GM12864 (cell line): ENCODE measurements around the gene MIOX.

Experiments used
- DNase-seq: peaks from one replicate; pipeline ENCODE4 v3.0.0-alpha.2; 2011; ENCODE audit warnings: low read depth
- H3K4me3 ChIP-seq: 2 replicates; pipeline ENCODE4 v1.5.1; 2011; ENCODE audit warnings: mild to moderate bottlenecking, low read depth, low read length, control low read depth
- TF ChIP-seq, protein P1 (sequence below): IDR thresholded peaks from 2 replicates; pipeline ENCODE4 v1.5.1; 2011; ENCODE audit warnings: low read depth, mild to moderate bottlenecking, moderate library complexity, low read length, control low read depth, inconsistent platforms; ENCODE audit errors: missing control alignments

Gene MIOX

DNA sequence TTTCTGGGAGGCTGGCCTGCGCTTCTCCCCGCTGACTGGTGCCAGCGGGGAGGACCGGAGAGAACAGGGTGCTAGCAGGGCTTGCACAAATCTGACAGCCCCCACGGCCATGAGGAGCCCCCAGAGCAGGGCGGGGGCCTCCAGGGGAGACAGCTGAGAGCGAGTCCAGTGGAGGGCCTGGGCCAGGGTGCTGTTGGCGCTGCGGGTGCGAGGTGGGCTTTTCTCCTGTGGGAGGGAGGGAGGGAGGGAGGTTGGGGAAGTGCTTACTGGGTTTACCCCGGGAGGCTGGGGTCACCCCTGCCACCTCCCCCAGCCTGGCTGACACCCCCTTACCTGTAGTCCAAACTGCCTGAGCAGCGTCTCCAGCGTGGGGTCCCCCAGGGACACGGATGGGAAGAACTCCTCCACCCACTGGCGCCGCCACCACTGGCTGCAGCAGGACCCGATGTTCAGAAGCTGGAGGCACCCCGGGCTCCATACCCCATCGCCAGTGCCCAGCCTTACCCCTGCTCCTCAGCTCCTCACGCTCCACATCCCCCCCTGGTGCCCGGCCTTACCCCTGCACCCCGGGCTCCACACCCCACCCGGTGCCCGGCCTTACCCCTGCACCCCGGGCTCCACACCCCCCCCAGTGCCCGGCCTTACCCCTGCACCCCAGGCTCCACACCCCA, 17.0 kb downstream of the MIOX start:
- no peak for DNase-seq
- TF ChIP-seq, protein P1, sequence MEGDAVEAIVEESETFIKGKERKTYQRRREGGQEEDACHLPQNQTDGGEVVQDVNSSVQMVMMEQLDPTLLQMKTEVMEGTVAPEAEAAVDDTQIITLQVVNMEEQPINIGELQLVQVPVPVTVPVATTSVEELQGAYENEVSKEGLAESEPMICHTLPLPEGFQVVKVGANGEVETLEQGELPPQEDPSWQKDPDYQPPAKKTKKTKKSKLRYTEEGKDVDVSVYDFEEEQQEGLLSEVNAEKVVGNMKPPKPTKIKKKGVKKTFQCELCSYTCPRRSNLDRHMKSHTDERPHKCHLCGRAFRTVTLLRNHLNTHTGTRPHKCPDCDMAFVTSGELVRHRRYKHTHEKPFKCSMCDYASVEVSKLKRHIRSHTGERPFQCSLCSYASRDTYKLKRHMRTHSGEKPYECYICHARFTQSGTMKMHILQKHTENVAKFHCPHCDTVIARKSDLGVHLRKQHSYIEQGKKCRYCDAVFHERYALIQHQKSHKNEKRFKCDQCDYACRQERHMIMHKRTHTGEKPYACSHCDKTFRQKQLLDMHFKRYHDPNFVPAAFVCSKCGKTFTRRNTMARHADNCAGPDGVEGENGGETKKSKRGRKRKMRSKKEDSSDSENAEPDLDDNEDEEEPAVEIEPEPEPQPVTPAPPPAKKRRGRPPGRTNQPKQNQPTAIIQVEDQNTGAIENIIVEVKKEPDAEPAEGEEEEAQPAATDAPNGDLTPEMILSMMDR: peak; percentile 13
- H3K4me3 ChIP-seq: no peak overlapping the region

DNA sequence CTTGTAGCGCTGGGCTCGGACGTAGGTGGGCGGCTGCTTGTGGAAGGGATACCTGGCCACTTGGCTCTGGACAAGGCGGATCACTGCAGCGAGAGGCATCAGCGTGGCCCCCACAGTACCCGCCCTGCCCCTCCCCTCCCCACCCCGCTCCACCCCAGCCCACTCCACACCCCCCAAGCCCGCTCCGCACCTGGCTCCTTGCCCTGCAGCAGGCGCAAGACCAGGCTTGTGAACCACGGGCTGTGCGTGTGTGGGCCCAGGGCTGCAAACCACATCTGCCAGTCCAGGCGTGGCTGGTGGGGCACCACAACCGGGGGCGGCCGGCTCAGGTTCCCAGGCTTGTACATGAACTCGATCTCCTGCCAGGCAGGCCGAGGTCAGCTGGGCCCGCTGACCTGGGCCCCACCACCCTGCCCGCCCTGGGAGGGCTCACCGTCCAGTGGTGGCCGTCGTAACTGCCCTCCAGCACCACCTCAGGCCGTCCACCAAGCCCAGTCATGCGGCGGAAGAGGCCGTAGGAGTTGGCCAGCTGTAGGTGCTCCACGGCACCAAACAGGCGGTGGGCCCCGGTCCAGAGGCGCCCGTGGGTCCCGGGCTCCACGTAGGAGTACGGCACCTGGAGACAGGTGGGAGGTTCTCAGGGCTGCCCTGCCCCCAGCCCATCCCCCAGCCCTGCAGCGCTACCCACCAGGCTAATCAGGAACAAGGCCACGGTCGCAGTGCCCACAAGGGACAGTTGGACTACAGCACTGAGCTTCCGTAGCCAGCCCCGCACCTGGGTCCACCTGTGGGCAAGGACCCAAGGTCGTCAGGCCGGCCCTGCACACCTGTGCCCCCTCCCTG, 17.9 kb downstream of the MIOX start:
- H3K4me3 ChIP-seq: no peak overlapping the region
- TF ChIP-seq, protein P1: no peak
- no peak for DNase-seq

DNA sequence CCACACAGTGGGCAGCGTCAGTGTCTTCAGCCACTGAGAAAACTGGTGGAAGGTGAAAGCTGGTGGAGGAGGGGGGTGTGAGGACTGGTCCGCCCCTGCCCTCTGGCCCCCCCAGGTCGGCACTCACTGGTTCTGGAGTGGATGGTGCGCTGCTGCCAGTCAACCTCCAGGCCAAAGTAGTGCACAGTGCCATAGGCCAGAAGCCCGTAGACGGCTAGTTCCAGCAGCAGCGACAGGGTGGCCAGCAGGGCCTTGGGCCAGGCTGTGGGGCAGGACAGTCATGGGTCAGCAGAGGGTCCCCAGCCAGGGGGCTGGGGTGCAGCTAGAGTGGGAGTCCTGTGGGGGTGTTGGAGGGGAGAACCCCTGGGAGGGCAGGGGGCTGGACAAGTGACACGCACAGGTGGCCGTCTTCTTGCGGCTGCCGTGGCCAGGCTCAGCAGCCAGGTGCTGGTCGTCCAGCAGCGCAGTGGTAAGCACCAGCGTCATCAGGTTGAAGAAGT, 18.7 kb downstream of the MIOX start:
- DNase-seq: no peak
- no peak overlapping the region for H3K4me3 ChIP-seq
- TF ChIP-seq, protein P1: no peak

DNA sequence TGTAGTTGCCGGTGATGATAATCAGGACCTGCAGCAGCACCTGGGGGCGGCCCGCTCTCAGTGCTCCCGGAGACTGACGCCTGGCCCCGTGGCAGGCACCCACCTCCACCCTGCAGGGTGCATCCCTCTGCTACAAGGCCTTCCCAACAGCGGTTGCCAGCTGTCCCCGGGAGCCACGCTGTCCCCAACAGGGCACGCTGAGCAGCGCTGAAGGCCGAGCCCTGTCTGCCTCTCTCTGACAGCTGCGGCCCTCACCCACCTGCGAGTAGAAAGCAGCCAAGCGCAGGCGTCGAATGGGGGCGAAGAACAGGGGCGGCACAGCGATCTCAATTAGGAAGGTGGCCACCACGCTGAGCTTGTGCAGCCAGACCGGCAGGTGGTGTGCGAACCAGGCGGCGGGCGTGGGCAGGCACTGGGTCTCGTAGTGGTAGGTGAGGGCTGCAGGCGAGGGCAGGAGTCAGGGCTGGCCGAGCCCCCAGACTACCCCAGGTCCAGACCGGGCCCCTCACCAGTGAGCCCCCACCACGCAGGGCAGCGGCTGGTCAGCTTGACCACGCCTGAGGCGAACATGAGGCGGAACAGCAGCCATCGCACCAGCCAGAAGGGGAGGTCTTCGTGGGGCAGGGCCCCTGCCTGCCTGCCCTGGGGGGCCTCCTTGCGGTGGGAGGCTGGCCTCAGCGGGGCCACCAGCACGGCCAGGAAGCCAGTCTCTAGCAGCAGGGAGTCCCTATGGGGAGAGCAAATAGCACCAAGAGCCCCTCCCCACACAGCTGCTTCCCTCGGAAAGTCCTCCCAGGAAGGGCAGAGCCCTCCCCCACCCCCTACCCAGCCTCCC, 19.3 kb downstream of the MIOX start:
- H3K4me3 ChIP-seq: peak overlapping the region; percentile 83
- TF ChIP-seq, protein P1: no peak
- no peak for DNase-seq

DNA sequence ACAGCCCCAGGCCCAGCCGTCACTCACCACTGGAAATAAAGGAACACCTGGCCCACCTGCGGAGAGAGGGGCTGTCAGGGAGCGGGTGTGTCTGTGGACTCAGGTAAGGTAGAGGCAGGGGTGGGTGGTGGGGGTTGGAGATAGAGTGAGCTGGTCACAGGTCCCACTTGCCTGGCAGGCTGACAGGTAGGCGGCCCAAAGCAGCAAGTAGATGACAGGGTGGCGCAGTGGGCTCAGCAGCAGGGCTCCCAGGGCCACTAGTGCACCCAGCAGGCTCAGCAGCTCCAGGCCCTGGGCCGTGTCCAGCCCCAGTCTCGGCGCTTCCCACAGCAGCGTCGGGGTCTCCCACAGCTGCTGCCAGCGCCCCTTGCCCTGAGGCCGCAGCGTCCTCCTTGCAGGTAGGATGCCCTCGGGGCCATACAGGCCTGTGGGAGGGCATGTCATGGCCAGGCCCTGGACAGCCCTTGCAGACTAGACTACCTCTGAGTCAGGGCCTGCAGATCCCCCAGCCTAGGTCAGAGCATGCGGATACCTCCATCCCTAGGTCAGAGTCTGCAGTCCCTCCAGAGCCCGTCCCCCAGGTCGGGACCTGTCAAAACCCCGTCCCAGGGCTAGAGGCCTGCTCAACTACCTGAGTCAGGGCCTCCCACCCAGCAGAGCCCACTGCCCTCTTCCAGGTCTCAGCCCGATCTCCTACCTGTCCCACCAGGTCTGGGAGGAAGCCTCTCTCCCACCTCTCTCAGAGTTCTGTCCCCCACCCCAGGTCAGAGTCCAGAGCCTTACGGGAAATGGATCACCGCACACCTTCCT, 20.2 kb downstream of the MIOX start:
- H3K4me3 ChIP-seq: peak overlapping the region; percentile 83
- TF ChIP-seq, protein P1: no peak
- DNase-seq: no peak

DNA sequence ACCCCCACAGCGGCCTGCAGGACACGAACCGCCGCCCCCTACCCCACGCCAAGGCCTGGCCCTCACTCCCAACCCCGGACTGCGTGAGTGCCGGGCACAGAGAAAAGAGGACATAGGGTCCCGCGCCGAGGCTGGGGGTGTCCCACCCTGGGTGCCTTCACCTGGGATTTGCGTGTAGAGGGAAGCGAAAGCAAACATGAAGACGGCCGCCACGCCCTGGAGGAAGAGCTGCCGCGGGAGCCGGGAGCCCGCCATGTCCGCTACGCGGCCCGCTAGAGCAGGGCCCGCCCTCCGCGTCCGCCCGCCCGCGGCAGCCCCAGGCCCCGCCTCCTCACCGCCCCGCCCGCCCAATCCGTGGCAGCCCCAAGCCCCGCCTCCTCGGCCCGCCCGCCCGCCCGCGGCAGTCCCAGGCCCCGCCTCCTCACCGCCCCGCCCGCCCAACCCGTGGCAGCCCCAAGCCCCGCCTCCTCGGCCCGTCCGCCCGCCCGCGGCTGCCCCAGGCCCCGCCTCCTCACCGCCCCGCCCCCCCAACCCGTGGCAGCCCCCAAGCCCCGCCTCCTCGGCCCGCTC, 20.8 kb downstream of the MIOX start, which contains the start of gene LMF2:
LMF2 (minus strand) TSS at position 282 of the 570 bp plus-strand sequence; CDS start at position 255, 27 bp downstream.
- TF ChIP-seq, protein P1: no peak
- H3K4me3 ChIP-seq: peak within 1 kb of the TSS; percentile 83
- no peak for DNase-seq
